ENCODE measurements around the gene TTLL5. TPM values are rescaled to one million over a fixed set of nuclear protein-coding genes. Genes with fewer than 3 reads are reported as not detected.
A peak's percentile ranks its signal among the peaks of the same experiment; 100 is the strongest.

The TTLL5 gene
- total and polyA plus RNA-seq, 10 of the 15 experiments (the other 5 are each of a cell fraction or from before 2014, with no cell fraction given) = 3.2 to 25.9 (median 13.8) TPM

DNA sequence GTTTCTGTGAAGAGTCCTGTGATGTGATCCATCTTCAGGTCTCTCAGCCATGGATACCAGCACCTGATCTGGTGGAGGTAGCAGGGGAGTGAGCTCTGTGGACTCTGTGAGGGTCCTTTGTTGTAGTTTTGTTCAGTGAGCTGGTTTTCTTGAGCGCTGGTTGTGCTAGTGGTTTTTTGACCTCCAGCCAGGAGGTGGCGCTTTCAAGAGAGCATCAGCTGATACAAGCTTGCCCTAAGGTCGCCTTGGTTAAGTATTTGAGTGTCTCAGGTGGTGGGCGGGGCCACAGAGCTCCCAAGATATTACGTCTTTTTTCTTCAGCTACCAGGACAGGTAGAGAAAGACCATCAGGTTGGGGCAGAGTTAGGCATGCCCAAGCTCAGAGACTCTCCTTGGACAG, 139.7 kb downstream of the TTLL5 start:
- FAIRE-seq (no peak), ATAC-seq (peak; percentile 23; the same call in 1 of the 3 replicates), DNase-seq (ENCODE audit: low read depth, low spot score) (no peak)
- Histone ChIP-seq H3K9me3 (replicated peaks; ENCODE audit: control insufficient read depth, insufficient read depth, low read length) (no peaks in the 10 kb centered on the region; the same call in 1 of the 3 replicates), H3K9ac (ENCODE audit: control insufficient read depth, insufficient read depth, low read length) (no peak overlapping the region), H3K27me3 (replicated peaks in 1 of 2; ENCODE audit: control insufficient read depth in 2 of 2, insufficient read depth in 2 of 2, low read length in 1 of 2) (no peaks in the 10 kb centered on the region), H3K36me3 (ENCODE audit: control insufficient read depth in 2 of 2, insufficient read depth in 2 of 2, low read length in 1 of 2) (no peaks in the 10 kb centered on the region; a peak in 1 of 4 replicates), H4K20me1 (ENCODE audit: control insufficient read depth, insufficient read depth) (no peaks in the 10 kb centered on the region), H3K27ac (ENCODE audit: control insufficient read depth, insufficient read depth) (no peak overlapping the region), H3K79me2 (ENCODE audit: control insufficient read depth, insufficient read depth, low read length) (no peaks in the 10 kb centered on the region), H2AFZ (ENCODE audit: control insufficient read depth, low read depth, low read length) (no peak overlapping the region), H3K4me3 (no peak overlapping the region), H3K4me1 (ENCODE audit: control insufficient read depth, insufficient read depth, low read length) (no peaks in the 10 kb centered on the region), H3K4me2 (ENCODE audit: control insufficient read depth, insufficient read depth) (no peak overlapping the region)
- ChIA-PET POLR2A (no interaction called here), CTCF (interaction anchor here (0.8 to 1.5 kb wide), 4 partner anchors 12 to 683 kb away, joined by 3 to 4 read pairs (median 4); no protein-coding TSS in a partner anchor), RAD21 (ENCODE audit: unreplicated experiment) (no interaction called here), SMC1A (ENCODE audit: uncharacterized antibody, unreplicated experiment) (interaction anchor here (0.6 to 1.9 kb wide), 3 partner anchors 11 to 410 kb away, joined by 3 to 6 read pairs (median 3); no protein-coding TSS in a partner anchor)
- no TSS peak for BruUV-seq (replicated peaks)
- WGBS (ENCODE audit: insufficient coverage, insufficient replicate concordance, low lambda C conversion rate, missing lambda C conversion rate) = 81% methylated on average over 5 of the region's 5 CpGs
- TF ChIP-seq, protein P1, sequence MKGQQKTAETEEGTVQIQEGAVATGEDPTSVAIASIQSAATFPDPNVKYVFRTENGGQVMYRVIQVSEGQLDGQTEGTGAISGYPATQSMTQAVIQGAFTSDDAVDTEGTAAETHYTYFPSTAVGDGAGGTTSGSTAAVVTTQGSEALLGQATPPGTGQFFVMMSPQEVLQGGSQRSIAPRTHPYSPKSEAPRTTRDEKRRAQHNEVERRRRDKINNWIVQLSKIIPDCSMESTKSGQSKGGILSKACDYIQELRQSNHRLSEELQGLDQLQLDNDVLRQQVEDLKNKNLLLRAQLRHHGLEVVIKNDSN (IDR thresholded peaks at IDR 0.05; ENCODE audit: borderline replicate concordance, extremely low read length, insufficient read depth, low read depth, low read length) = no peak
- TF ChIP-seq, protein P2, sequence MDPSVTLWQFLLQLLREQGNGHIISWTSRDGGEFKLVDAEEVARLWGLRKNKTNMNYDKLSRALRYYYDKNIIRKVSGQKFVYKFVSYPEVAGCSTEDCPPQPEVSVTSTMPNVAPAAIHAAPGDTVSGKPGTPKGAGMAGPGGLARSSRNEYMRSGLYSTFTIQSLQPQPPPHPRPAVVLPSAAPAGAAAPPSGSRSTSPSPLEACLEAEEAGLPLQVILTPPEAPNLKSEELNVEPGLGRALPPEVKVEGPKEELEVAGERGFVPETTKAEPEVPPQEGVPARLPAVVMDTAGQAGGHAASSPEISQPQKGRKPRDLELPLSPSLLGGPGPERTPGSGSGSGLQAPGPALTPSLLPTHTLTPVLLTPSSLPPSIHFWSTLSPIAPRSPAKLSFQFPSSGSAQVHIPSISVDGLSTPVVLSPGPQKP (IDR thresholded peaks at IDR 0.05; ENCODE audit: low read depth, low read length) = no peak
- TF ChIP-seq CREB1 (IDR thresholded peaks at IDR 0.05; ENCODE audit: low read depth) (no peak), PAX5 (IDR thresholded peaks at IDR 0.05; ENCODE audit: borderline replicate concordance, low read depth, low read length) (no peak), LARP7 (IDR thresholded peaks at IDR 0.05) (no peak), NR2C2 (IDR thresholded peaks at IDR 0.05; ENCODE audit: borderline replicate concordance, control insufficient read depth, insufficient read length, low read depth) (no peak), MEF2B (IDR thresholded peaks at IDR 0.05; ENCODE audit: partially characterized antibody, poor library complexity, severe bottlenecking) (no peak), PAX8 (IDR thresholded peaks at IDR 0.05) (no peak), NR2C1 (IDR thresholded peaks at IDR 0.05) (no peak)
- intact Hi-C loops (cut with micrococcal nuclease; ENCODE audit: unreplicated experiment) (no loop called here), in situ Hi-C loops (cut with MboI) (no loop called here)
